HEK293 (cell line): ENCODE measurements around the gene ZNF786.

Experiments
- BCL11B ChIP-seq: fragments of 450-650 bp; formaldehyde crosslinking; IDR thresholded peaks from 2 replicates; pipeline ENCODE4 v1.5.1; 2016; ENCODE audit warnings: low read depth, missing biosample characterization, missing genetic modification characterization
- GFI1B ChIP-seq: fragments of 450-650 bp; formaldehyde crosslinking; IDR thresholded peaks from 2 replicates; pipeline ENCODE4 v1.5.1; 2016; ENCODE audit warnings: missing biosample characterization, missing genetic modification characterization
- HOXA7 ChIP-seq: sonication (generic); formaldehyde crosslinking; IDR thresholded peaks from 2 replicates; pipeline ENCODE4 v1.8.1; 2022; ENCODE audit warnings: missing genetic modification reagents, borderline replicate concordance
- KLF9 ChIP-seq: fragments of 450-650 bp; formaldehyde crosslinking; IDR thresholded peaks from 2 replicates; pipeline ENCODE4 v1.5.1; 2016; ENCODE audit warnings: missing biosample characterization, missing genetic modification characterization, low read depth
- SALL2 ChIP-seq: fragments of 450-650 bp; formaldehyde crosslinking; IDR thresholded peaks from 2 replicates; pipeline ENCODE4 v1.5.0; 2017; ENCODE audit warnings: missing biosample characterization, mild to moderate bottlenecking, missing genetic modification characterization, borderline replicate concordance
- TRIM28 ChIP-seq: IDR thresholded peaks from 2 replicates; pipeline ENCODE4 v1.6.1; 2011; ENCODE audit warnings: low read length, control low read depth, borderline replicate concordance
- ZBTB1 ChIP-seq: fragments of 450-650 bp; formaldehyde crosslinking; IDR thresholded peaks from 2 replicates; pipeline ENCODE4 v1.5.1; 2016; ENCODE audit warnings: missing biosample characterization, missing genetic modification characterization
- ZBTB48 ChIP-seq: fragments of 450-650 bp; formaldehyde crosslinking; IDR thresholded peaks from 2 replicates; pipeline ENCODE4 v1.5.1; 2016; ENCODE audit warnings: missing biosample characterization, missing genetic modification characterization
- ZFP37 ChIP-seq: fragments of 450-650 bp; formaldehyde crosslinking; IDR thresholded peaks from 2 replicates; pipeline ENCODE4 v1.5.1; 2016; ENCODE audit warnings: missing biosample characterization, missing genetic modification characterization
- ZIC2 ChIP-seq: fragments of 450-650 bp; formaldehyde crosslinking; IDR thresholded peaks from 2 replicates; pipeline ENCODE4 v1.5.1; 2016; ENCODE audit warnings: missing biosample characterization, missing genetic modification characterization
- ZNF138 ChIP-seq: fragments of 450-650 bp; formaldehyde crosslinking; IDR thresholded peaks from 2 replicates; pipeline ENCODE4 v1.5.1; 2016; ENCODE audit warnings: missing biosample characterization, missing genetic modification characterization, borderline replicate concordance
- ZNF146 ChIP-seq: fragments of 450-650 bp; formaldehyde crosslinking; IDR thresholded peaks from 2 replicates; pipeline ENCODE4 v1.5.1; 2016; ENCODE audit warnings: missing biosample characterization, missing genetic modification characterization
- ZNF174 ChIP-seq: fragments of 450-650 bp; formaldehyde crosslinking; IDR thresholded peaks from 2 replicates; pipeline ENCODE4 v1.5.0; 2017; ENCODE audit warnings: missing biosample characterization, mild to moderate bottlenecking, missing genetic modification characterization
- ZNF311 ChIP-seq: fragments of 450-650 bp; formaldehyde crosslinking; IDR thresholded peaks from 2 replicates; pipeline ENCODE4 v1.5.1; 2017; ENCODE audit warnings: missing biosample characterization, missing genetic modification characterization, borderline replicate concordance
- ZNF324 ChIP-seq: fragments of 450-650 bp; formaldehyde crosslinking; IDR thresholded peaks from 2 replicates; pipeline ENCODE4 v1.5.1; 2016; ENCODE audit warnings: missing biosample characterization, missing genetic modification characterization
- ZNF341 ChIP-seq: fragments of 450-650 bp; formaldehyde crosslinking; IDR thresholded peaks from 2 replicates; pipeline ENCODE4; 2016; ENCODE audit warnings: low read depth, missing biosample characterization, missing genetic modification characterization
- ZNF391 ChIP-seq: fragments of 450-650 bp; formaldehyde crosslinking; IDR thresholded peaks from 2 replicates; pipeline ENCODE4 v1.5.1; 2016; ENCODE audit warnings: low read depth, missing biosample characterization, missing genetic modification characterization, borderline replicate concordance
- ZNF530 ChIP-seq: fragments of 450-650 bp; formaldehyde crosslinking; IDR thresholded peaks from 2 replicates; pipeline ENCODE4 v1.5.1; 2016; ENCODE audit warnings: low read depth, missing biosample characterization, missing genetic modification characterization
- ZNF558 ChIP-seq: fragments of 450-650 bp; formaldehyde crosslinking; IDR thresholded peaks from 2 replicates; pipeline ENCODE4 v1.5.1; 2016; ENCODE audit warnings: missing biosample characterization, missing genetic modification characterization
- ZNF561 ChIP-seq: fragments of 450-650 bp; IDR thresholded peaks from 2 replicates; pipeline ENCODE4 v1.5.1; 2018; ENCODE audit warnings: missing biosample characterization, missing genetic modification characterization, borderline replicate concordance
- ZNF621 ChIP-seq: fragments of 450-650 bp; formaldehyde crosslinking; IDR thresholded peaks from 2 replicates; pipeline ENCODE4 v1.5.1; 2017; ENCODE audit warnings: missing biosample characterization, missing genetic modification characterization
- ZNF623 ChIP-seq: fragments of 450-650 bp; formaldehyde crosslinking; IDR thresholded peaks from 2 replicates; pipeline ENCODE4 v1.5.1; 2016; ENCODE audit warnings: missing biosample characterization, missing genetic modification characterization
- ZNF670 ChIP-seq: fragments of 450-650 bp; formaldehyde crosslinking; IDR thresholded peaks from 2 replicates; pipeline ENCODE4 v1.5.1; 2016; ENCODE audit warnings: missing biosample characterization, missing genetic modification characterization, low read depth
- ZNF76 ChIP-seq: fragments of 450-650 bp; formaldehyde crosslinking; IDR thresholded peaks from 2 replicates; pipeline ENCODE4; 2016; ENCODE audit warnings: low read depth, missing biosample characterization, missing genetic modification characterization, borderline replicate concordance
- ZSCAN16 ChIP-seq: fragments of 450-650 bp; formaldehyde crosslinking; IDR thresholded peaks from 2 replicates; pipeline ENCODE4 v1.5.1; 2016; ENCODE audit warnings: missing biosample characterization, missing genetic modification characterization
- TF ChIP-seq, protein P1 (sequence below): fragments of 450-650 bp; formaldehyde crosslinking; IDR thresholded peaks from 2 replicates; pipeline ENCODE4 v1.5.1; 2016; ENCODE audit warnings: missing biosample characterization, missing genetic modification characterization
- TF ChIP-seq, protein P2 (sequence below): fragments of 450-650 bp; formaldehyde crosslinking; IDR thresholded peaks from 2 replicates; pipeline ENCODE4 v1.5.1; 2016; ENCODE audit warnings: missing biosample characterization, missing genetic modification characterization
- TF ChIP-seq, protein P3 (sequence below): fragments of 450-650 bp; formaldehyde crosslinking; IDR thresholded peaks from 2 replicates; pipeline ENCODE4 v1.5.1; 2017; ENCODE audit warnings: missing biosample characterization, missing genetic modification characterization
- TF ChIP-seq, protein P4 (sequence below): fragments of 450-650 bp; formaldehyde crosslinking; conservative IDR thresholded peaks from 2 replicates; pipeline ENCODE4 v1.5.1; 2016; ENCODE audit warnings: low read depth, missing biosample characterization, missing genetic modification characterization
- TF ChIP-seq, protein P5 (sequence below): fragments of 450-650 bp; formaldehyde crosslinking; IDR thresholded peaks from 2 replicates; pipeline ENCODE4 v1.5.1; 2016; ENCODE audit warnings: missing biosample characterization, missing genetic modification characterization, borderline replicate concordance

Gene ZNF786

DNA sequence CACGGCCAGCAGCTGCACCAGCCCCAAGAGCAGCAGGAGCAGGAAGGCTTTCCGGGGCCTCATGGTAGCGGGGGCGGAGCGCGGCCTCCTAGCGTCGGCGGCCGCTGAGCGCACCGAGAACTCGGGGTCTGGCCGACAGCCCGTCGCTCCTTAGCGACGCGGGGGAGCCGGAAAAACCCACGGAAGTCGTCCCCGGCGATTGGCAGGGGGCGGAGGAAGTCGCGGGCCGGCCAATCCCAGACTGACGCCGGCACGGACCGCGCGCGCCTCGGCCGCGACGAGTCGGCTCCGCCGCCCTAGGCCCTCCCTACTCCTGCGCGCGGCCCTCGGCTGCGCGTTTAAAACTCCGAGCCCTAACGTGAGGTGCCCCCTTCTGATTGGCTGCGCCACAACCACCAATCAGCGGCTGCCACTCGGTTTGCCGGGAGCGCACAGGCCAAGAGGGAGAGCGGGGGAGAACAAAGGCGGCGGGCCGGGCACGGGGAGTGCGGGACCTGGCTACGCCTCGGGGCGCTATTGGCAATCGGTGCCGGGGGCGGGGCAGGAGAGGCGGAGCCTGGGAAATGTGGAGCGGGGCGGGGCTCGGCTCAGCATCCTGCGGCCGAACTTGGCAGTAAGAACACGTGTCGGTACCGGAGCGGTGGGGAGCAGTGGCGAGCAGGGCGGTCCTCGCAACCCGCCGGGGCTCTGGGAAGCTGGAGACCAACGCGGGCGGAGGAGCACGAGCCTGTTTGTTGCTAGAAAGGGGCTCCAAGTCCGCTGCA lies 62.0 kb downstream of the ZNF786 start, which contains the start of gene PDIA4 (continued):
- TF ChIP-seq KLF9 (tag by site-specific recombination) (peak; percentile 87), ZNF341 (tag by site-specific recombination) (0 out of 2 replicates have a peak, but pooled peaks have one; percentile 27), ZNF670 (tag by site-specific recombination) (no peak), ZNF138 (tag by site-specific recombination) (no peak), HOXA7 (CRISPR knock-in tag) (no peak), ZNF623 (no peak), SALL2 (tag by site-specific recombination) (no peak), ZNF621 (tag by site-specific recombination) (no peak), ZBTB1 (peak; percentile 73; the same call in 1 of the 2 replicates), ZNF561 (no peak; the same call in 1 of the 2 replicates), ZSCAN16 (no peak), ZNF530 (tag by site-specific recombination) (no peak), ZNF324 (0 out of 2 replicates have a peak, but pooled peaks have one; percentile 27), ZNF146 (tag by site-specific recombination) (no peak), TRIM28 (no peak), ZBTB48 (peak; percentile 97), ZIC2 (tag by site-specific recombination) (peak; percentile 84), GFI1B (tag by site-specific recombination) (no peak), BCL11B (no peak), ZNF558 (no peak), ZNF311 (tag by site-specific recombination) (no peak), ZFP37 (tag by site-specific recombination) (no peak), ZNF76 (no peak), ZNF174 (tag by site-specific recombination) (no peak), ZNF391 (0 out of 2 replicates have a peak, but pooled peaks have one; percentile 63)
- TF ChIP-seq, protein P1, sequence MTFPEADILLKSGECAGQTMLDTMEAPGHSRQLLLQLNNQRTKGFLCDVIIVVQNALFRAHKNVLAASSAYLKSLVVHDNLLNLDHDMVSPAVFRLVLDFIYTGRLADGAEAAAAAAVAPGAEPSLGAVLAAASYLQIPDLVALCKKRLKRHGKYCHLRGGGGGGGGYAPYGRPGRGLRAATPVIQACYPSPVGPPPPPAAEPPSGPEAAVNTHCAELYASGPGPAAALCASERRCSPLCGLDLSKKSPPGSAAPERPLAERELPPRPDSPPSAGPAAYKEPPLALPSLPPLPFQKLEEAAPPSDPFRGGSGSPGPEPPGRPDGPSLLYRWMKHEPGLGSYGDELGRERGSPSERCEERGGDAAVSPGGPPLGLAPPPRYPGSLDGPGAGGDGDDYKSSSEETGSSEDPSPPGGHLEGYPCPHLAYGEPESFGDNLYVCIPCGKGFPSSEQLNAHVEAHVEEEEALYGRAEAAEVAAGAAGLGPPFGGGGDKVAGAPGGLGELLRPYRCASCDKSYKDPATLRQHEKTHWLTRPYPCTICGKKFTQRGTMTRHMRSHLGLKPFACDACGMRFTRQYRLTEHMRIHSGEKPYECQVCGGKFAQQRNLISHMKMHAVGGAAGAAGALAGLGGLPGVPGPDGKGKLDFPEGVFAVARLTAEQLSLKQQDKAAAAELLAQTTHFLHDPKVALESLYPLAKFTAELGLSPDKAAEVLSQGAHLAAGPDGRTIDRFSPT: peak; percentile 97
- TF ChIP-seq, protein P2, sequence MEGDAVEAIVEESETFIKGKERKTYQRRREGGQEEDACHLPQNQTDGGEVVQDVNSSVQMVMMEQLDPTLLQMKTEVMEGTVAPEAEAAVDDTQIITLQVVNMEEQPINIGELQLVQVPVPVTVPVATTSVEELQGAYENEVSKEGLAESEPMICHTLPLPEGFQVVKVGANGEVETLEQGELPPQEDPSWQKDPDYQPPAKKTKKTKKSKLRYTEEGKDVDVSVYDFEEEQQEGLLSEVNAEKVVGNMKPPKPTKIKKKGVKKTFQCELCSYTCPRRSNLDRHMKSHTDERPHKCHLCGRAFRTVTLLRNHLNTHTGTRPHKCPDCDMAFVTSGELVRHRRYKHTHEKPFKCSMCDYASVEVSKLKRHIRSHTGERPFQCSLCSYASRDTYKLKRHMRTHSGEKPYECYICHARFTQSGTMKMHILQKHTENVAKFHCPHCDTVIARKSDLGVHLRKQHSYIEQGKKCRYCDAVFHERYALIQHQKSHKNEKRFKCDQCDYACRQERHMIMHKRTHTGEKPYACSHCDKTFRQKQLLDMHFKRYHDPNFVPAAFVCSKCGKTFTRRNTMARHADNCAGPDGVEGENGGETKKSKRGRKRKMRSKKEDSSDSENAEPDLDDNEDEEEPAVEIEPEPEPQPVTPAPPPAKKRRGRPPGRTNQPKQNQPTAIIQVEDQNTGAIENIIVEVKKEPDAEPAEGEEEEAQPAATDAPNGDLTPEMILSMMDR (tag by site-specific recombination): peak; percentile 62
- TF ChIP-seq, protein P3, sequence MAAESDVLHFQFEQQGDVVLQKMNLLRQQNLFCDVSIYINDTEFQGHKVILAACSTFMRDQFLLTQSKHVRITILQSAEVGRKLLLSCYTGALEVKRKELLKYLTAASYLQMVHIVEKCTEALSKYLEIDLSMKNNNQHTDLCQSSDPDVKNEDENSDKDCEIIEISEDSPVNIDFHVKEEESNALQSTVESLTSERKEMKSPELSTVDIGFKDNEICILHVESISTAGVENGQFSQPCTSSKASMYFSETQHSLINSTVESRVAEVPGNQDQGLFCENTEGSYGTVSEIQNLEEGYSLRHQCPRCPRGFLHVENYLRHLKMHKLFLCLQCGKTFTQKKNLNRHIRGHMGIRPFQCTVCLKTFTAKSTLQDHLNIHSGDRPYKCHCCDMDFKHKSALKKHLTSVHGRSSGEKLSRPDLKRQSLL (tag by site-specific recombination): peak; percentile 88
- TF ChIP-seq, protein P4, sequence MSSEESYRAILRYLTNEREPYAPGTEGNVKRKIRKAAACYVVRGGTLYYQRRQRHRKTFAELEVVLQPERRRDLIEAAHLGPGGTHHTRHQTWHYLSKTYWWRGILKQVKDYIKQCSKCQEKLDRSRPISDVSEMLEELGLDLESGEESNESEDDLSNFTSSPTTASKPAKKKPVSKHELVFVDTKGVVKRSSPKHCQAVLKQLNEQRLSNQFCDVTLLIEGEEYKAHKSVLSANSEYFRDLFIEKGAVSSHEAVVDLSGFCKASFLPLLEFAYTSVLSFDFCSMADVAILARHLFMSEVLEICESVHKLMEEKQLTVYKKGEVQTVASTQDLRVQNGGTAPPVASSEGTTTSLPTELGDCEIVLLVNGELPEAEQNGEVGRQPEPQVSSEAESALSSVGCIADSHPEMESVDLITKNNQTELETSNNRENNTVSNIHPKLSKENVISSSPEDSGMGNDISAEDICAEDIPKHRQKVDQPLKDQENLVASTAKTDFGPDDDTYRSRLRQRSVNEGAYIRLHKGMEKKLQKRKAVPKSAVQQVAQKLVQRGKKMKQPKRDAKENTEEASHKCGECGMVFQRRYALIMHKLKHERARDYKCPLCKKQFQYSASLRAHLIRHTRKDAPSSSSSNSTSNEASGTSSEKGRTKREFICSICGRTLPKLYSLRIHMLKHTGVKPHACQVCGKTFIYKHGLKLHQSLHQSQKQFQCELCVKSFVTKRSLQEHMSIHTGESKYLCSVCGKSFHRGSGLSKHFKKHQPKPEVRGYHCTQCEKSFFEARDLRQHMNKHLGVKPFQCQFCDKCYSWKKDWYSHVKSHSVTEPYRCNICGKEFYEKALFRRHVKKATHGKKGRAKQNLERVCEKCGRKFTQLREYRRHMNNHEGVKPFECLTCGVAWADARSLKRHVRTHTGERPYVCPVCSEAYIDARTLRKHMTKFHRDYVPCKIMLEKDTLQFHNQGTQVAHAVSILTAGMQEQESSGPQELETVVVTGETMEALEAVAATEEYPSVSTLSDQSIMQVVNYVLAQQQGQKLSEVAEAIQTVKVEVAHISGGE: peak; percentile 69
- TF ChIP-seq, protein P5, sequence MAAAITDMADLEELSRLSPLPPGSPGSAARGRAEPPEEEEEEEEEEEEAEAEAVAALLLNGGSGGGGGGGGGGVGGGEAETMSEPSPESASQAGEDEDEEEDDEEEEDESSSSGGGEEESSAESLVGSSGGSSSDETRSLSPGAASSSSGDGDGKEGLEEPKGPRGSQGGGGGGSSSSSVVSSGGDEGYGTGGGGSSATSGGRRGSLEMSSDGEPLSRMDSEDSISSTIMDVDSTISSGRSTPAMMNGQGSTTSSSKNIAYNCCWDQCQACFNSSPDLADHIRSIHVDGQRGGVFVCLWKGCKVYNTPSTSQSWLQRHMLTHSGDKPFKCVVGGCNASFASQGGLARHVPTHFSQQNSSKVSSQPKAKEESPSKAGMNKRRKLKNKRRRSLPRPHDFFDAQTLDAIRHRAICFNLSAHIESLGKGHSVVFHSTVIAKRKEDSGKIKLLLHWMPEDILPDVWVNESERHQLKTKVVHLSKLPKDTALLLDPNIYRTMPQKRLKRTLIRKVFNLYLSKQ: no peak
